ENCODE results near the gene ACCS.

ACCS gene

DNA sequence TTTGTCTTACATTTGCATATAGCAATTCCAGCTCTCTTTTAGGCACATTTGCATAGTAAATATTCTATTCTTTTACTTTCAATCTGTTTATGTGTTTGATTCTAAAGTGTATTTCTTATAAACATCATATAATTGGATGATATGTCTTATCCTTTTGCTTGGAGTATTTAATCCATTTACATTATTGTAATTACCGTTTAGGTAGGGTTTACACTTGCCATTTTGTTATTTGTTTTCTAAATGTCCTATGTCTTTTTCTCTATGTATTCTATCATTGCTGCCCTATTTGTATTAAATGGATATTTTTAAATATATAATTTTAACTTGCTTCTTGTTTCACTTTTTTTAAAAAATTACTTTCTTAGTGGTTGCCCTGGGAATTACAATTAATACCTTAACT lies 41.1 kb upstream of the ACCS start:
- CTCF ChIA-PET = no interaction called here

DNA sequence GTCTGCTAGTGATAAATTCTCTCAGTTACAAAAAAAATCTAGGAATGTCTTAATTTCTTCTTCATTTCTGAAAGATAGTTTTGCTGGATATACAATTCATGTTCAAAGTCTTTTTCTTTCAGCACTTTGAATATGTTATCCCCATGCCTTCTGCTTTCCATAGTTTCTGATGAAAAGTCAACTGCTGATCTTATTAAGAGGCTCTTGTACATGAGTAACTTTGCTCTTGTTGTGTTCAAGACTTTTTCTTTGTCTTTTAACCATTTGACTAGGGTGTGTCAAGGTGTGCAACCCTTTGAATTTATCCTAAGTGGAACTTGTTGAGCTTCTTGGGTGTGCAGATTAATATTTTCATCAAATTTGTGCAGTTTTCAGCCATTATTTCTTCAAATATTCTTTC lies 40.3 kb upstream of the ACCS start:
- TF ChIP-seq CTCF (IDR thresholded peaks at IDR 0.05; ENCODE audit: control extremely low read depth, extremely low read depth, low read depth, missing control alignments) = no peak
- POLR2A ChIA-PET = no interaction called here
- DNase-seq (ENCODE audit: extremely low spot score) = no peak
- CTCF ChIA-PET = no interaction called here

More for the DNA sequence above, 41.1 kb upstream of the ACCS start:
- no peak for TF ChIP-seq CTCF (IDR thresholded peaks at IDR 0.05; ENCODE audit: control extremely low read depth, extremely low read depth, low read depth, missing control alignments)
- no peak for DNase-seq (ENCODE audit: extremely low spot score)
- POLR2A ChIA-PET = no interaction called here

DNA sequence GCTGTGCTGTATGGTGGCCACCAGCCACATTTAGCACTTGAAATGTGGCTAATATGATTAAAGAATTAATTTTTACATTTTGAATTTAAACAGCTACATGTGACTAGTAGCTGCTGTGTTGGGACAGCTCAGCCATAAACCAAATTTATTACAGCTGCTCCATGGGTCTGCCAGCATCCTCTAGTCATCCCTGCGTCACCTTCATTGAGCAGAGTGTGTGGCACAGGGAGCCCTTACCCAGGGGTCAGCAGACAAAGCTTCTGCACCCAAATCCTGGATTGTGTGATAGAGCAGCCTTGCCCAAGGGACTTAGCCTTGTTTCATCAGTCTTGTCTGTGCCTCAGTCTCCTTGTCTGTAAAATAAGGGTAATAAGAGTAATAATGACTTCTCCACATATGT lies 37.7 kb upstream of the ACCS start:
- ChIA-PET POLR2A (no interaction called here), CTCF (interaction anchor here (0.9 to 1.0 kb wide), 3 partner anchors 9 to 139 kb away, joined by 3 to 5 read pairs (median 4); no protein-coding TSS in a partner anchor)
- no peak for DNase-seq (ENCODE audit: extremely low spot score)
- TF ChIP-seq CTCF (IDR thresholded peaks at IDR 0.05; ENCODE audit: control extremely low read depth, extremely low read depth, low read depth, missing control alignments) = no peak

GRCh38 chr11:44028816-44029506 lies 37.1 kb upstream of the ACCS start:
- no peak for TF ChIP-seq CTCF (IDR thresholded peaks at IDR 0.05; ENCODE audit: control extremely low read depth, extremely low read depth, low read depth, missing control alignments)
- ChIA-PET CTCF (interaction anchor here (0.9 kb wide), 2 partner anchors 9 to 14 kb away, joined by 3 to 5 read pairs; no protein-coding TSS in a partner anchor), POLR2A (no interaction called here)
- no peak for DNase-seq (ENCODE audit: extremely low spot score)

- POLR2A ChIA-PET = no interaction called here
- CTCF ChIA-PET = no interaction called here
- TF ChIP-seq CTCF (IDR thresholded peaks at IDR 0.05; ENCODE audit: control extremely low read depth, extremely low read depth, low read depth, missing control alignments) = no peak
- DNase-seq (ENCODE audit: extremely low spot score) = no peak
Measured at GRCh38 chr11:44029507-44029845, 36.6 kb upstream of the ACCS start.

- DNase-seq (ENCODE audit: extremely low spot score) = no peak
- POLR2A ChIA-PET = no interaction called here
- no peak for TF ChIP-seq CTCF (IDR thresholded peaks at IDR 0.05; ENCODE audit: control extremely low read depth, extremely low read depth, low read depth, missing control alignments)
- CTCF ChIA-PET = no interaction called here
Measured at GRCh38 chr11:44029977-44030911, 35.8 kb upstream of the ACCS start.

Data from GM10248 (cell line).